C4-2B (cell line): ENCODE measurements around the gene SPATA12.

Experiments used
- H3K27ac ChIP-seq: fragments of 450-650 bp; 2 replicates; pipeline ENCODE4 v1.5.1; 2017
- ZFX ChIP-seq: fragments of 450-650 bp; IDR thresholded peaks from 2 replicates; pipeline ENCODE4 v1.6.1; 2017
- TF ChIP-seq, protein P1 (sequence below): fragments of 450-650 bp; conservative IDR thresholded peaks from 2 replicates; pipeline ENCODE4 v1.5.1; 2017; ENCODE audit warnings: mild to moderate bottlenecking

The SPATA12 gene

DNA sequence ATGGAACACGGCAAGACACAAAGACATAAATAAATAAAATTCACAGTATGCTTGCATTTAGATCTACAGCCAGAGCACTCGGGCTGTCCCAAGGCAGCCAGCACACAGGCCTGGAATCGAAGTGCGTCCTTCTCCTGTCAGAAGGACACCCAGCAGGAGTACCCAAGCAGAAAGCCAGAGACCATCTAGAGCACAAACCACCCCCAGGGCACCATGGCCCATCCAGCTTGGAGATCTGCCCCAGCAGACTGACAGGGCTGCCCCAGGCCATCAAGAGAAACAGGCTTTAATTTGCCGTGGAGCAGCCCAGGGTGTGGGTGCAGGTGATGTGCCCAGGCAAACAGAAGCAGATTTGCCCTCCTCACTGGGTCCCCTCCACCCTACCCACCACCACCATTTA lies 7.8 kb upstream of the SPATA12 start:
- H3K27ac ChIP-seq = no peak overlapping the region
- TF ChIP-seq, protein P1, sequence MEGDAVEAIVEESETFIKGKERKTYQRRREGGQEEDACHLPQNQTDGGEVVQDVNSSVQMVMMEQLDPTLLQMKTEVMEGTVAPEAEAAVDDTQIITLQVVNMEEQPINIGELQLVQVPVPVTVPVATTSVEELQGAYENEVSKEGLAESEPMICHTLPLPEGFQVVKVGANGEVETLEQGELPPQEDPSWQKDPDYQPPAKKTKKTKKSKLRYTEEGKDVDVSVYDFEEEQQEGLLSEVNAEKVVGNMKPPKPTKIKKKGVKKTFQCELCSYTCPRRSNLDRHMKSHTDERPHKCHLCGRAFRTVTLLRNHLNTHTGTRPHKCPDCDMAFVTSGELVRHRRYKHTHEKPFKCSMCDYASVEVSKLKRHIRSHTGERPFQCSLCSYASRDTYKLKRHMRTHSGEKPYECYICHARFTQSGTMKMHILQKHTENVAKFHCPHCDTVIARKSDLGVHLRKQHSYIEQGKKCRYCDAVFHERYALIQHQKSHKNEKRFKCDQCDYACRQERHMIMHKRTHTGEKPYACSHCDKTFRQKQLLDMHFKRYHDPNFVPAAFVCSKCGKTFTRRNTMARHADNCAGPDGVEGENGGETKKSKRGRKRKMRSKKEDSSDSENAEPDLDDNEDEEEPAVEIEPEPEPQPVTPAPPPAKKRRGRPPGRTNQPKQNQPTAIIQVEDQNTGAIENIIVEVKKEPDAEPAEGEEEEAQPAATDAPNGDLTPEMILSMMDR = no peak
- TF ChIP-seq ZFX = no peak

DNA sequence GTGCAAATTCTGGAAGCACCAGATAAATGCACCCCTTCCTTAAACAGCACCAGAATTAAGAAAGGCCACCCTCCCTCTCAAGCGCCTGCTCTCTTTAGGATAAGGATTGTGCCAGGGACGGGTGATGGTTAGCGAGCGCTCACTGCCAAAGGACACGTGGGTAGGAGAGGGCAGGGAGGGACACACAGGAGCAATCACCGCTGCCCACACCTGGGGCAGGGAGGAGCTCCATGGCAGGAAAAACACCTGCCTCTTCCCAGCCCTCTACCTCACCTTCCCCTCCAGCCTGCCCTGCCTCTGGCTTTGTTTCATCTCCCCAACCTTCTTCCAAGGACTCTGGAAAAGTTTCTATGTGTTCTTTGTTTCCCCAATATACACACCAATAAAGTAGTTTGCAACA lies 7.3 kb upstream of the SPATA12 start:
- H3K27ac ChIP-seq = no peak overlapping the region

DNA sequence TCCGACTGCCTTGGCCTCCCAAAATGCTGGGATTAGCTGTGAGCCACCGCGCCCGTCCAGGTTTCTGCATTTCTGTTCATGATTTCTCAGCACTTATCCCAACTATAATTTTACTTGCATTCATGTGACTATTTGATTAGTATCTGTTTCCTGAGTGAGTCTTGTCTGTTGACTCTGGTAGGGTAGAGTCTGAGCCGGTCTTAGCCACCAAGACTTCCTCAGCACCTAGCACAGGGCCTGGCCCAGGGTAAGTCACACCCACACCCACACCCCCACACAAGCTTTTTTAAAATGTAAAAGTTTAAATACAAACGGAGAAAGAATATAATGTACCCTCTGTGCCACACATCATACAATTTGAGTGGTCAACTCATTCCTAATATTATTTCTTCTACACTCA lies 3.1 kb upstream of the SPATA12 start:
- no peak overlapping the region for H3K27ac ChIP-seq

More for the DNA sequence above, 7.3 kb upstream of the SPATA12 start:
- TF ChIP-seq, protein P1 = no peak
- TF ChIP-seq ZFX = no peak

DNA sequence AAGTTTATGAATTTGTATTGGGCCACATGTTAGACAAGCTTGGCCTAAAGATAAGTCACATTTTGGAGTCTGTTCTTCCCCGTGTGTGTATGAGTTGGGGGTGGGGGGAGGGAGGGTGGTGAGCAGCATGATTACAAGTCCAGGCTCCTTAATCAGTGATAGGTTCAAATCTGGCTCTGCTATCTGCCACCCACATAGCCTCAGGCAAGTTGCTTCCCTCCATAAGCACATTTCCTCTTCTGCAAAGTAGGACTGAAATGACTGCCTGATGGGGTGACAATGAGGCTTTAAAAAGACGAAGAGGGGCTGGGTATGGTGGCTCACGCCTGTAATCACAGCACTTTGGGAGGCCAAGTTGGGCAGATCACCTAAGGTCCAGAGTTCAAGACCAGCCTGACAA lies 1.1 kb upstream of the SPATA12 start:
- H3K27ac ChIP-seq = no peak overlapping the region

More for the DNA sequence above, 3.1 kb upstream of the SPATA12 start:
- TF ChIP-seq, protein P1 = no peak
- no peak for TF ChIP-seq ZFX

DNA sequence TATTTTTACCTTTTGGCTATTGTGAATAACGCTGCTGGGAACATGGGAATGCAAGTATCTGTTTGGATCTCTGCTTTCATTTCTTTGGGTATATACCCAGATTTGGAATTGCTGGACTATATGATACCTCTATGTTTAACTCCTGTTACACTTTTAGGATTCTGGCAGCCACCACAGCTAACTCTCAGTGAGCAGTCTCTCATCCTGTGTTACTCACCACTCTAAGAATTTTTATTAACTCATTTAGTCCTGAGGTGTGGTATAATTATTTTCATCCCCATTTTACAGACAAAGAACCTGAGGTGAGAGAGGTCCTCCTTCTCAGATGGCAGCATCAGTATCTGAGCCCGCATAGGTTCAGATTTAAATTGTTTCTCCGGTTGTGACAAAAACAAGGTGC lies 1.1 kb downstream of the SPATA12 start:
- no peak for TF ChIP-seq ZFX
- TF ChIP-seq, protein P1 = no peak
- H3K27ac ChIP-seq = no peak overlapping the region

More for the DNA sequence above, 1.1 kb upstream of the SPATA12 start:
- no peak for TF ChIP-seq ZFX
- TF ChIP-seq, protein P1 = no peak

DNA sequence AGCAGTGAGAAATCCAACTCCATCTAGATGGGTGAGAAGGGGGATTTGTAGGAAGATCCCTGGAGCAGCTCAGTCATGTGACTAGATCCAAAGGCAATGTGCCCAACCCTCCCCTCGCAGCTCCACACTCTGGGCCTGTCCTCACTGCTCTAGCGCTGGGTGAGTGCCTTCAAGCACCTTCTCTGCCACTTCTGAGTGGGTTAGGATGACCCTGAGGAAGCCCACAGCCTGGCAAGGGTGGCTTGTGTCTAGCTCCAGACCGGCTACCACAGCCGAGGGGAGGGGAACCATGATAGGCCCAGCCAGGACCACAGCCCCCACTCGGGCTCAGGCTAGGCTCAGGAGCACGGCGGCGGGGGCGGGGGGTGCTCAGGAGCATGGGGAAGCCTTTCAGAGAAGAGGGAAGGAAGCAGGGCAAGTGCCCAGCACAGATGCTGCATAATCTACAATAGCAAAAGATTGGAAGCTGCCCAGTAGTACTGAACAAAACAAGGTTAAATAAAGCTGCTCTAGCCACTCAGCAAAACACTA lies 1.7 kb downstream of the SPATA12 start:
- TF ChIP-seq, protein P1 = no peak
- no peak overlapping the region for H3K27ac ChIP-seq

DNA sequence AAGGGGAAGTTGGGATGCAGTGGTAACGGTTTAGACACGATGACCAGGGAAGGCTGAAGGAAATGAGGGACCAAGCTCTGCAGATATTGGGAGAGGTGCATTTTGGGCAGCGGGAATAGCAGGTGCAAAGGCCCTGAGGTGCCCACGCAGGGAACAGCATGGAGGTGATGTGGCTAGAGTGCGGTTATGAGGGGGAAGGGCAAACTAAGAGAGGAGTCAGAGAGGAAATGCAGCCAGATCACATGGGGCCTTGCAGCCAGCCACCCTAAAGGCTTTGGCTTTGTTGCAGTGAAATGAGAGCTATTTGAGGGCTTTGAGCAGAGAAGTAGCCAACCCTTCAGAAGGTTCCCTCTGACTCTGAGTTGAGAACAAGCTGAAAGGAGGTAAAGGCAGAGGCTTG lies 2.6 kb downstream of the SPATA12 start:
- TF ChIP-seq ZFX = no peak
- TF ChIP-seq, protein P1 = no peak
- no peak overlapping the region for H3K27ac ChIP-seq
